KMS-11 (cell line): ENCODE measurements around the gene GIMD1.

Experiments used
- H2AFZ ChIP-seq: fragments of 200-600 bp; sonication (generic); 2 replicates; pipeline ENCODE4 v1.6.1; 2016; ENCODE audit warnings: antibody characterized with exemption, mixed run types, low read depth
- H3K27ac ChIP-seq: fragments of 200-600 bp; sonication (generic); 2 replicates; pipeline ENCODE4 v1.6.1; 2016; ENCODE audit warnings: mild to moderate bottlenecking, mixed run types
- H3K27me3 ChIP-seq: fragments of 200-600 bp; sonication (generic); 2 replicates; pipeline ENCODE4 v1.6.1; 2017; ENCODE audit warnings: mild to moderate bottlenecking, low read depth, mixed run types, moderate library complexity; ENCODE audit not compliant: insufficient read depth
- H3K36me3 ChIP-seq: fragments of 200-600 bp; sonication (generic); 2 replicates; pipeline ENCODE4 v1.6.1; 2017; ENCODE audit warnings: mild to moderate bottlenecking, mixed run types; ENCODE audit not compliant: insufficient read depth
- H3K4me1 ChIP-seq: fragments of 200-600 bp; sonication (generic); 2 replicates; pipeline ENCODE4 v1.6.1; 2016; ENCODE audit warnings: mild to moderate bottlenecking, low read depth, mixed run types; ENCODE audit not compliant: poor library complexity, severe bottlenecking
- H3K4me2 ChIP-seq: fragments of 200-600 bp; sonication (generic); 2 replicates; pipeline ENCODE4 v1.7.0; 2016; ENCODE audit warnings: mild to moderate bottlenecking, mixed run types
- H3K4me3 ChIP-seq: fragments of 200-600 bp; sonication (generic); IDR thresholded peaks from 2 replicates; pipeline ENCODE4 v1.6.1; 2017; ENCODE audit warnings: low read depth, low read length, mixed read lengths; ENCODE audit not compliant: insufficient read depth
- H3K79me2 ChIP-seq: fragments of 200-600 bp; sonication (generic); 2 replicates; pipeline ENCODE4 v1.6.1; 2016; ENCODE audit warnings: low read depth, mixed run types; ENCODE audit not compliant: insufficient read depth
- H3K9ac ChIP-seq: fragments of 200-600 bp; sonication (generic); 2 replicates; pipeline ENCODE4 v1.6.1; 2016; ENCODE audit warnings: mild to moderate bottlenecking, mixed run types
- H4K20me1 ChIP-seq: fragments of 200-600 bp; sonication (generic); 2 replicates; pipeline ENCODE4 v1.6.1; 2016; ENCODE audit warnings: mild to moderate bottlenecking, mixed run types; ENCODE audit not compliant: insufficient read depth
- CTCF ChIP-seq: fragments of 200-600 bp; sonication (generic); conservative IDR thresholded peaks from 2 replicates; pipeline ENCODE4 v1.6.1; 2017; ENCODE audit warnings: low read depth, mild to moderate bottlenecking, antibody characterized with exemption, low read length, moderate library complexity, mixed read lengths

The GIMD1 gene

GRCh38 chr4:106395582-106395981 is 27.0 kb upstream of the GIMD1 start:
- Histone ChIP-seq H3K27ac (no peak overlapping the region), H3K4me3 (no peak overlapping the region), H3K79me2 (no peaks in the 10 kb centered on the region), H3K4me1 (no peaks in the 10 kb centered on the region), H2AFZ (no peak overlapping the region), H3K4me2 (no peak overlapping the region), H3K36me3 (no peaks in the 10 kb centered on the region), H3K9ac (no peak overlapping the region), H3K27me3 (no peaks in the 10 kb centered on the region), H4K20me1 (no peaks in the 10 kb centered on the region)
- no peak for TF ChIP-seq CTCF

DNA sequence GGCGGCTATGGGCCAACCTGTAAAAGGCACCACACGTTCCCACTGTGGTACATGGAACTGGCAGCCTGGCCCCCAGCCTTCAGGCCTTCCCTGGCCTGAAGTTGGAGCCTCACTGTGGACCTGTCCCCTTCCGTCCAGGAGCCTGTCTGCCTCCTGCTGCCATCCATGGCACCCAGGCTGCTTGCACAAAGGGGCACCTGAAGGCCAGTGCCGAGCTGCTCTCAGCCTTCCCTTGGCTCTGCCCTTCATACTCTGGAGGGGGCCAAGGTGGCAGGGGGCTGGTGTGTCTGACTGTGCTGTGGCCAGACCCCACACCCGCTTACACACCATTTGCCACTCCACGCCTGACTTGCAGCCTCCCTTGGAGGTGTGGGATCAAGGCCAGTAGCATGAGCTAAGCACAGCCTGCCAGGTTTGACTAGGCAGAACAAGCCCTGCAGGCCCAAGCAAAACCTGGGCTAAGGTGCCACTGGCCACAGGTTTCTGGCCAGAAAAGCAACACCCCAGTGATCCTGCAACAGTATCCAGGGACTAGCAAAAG is 17.3 kb upstream of the GIMD1 start:
- H4K20me1 ChIP-seq: no peaks in the 10 kb centered on the region
- H3K79me2 ChIP-seq: no peaks in the 10 kb centered on the region
- H3K9ac ChIP-seq: no peak overlapping the region
- no peak overlapping the region for H3K4me3 ChIP-seq
- TF ChIP-seq CTCF: no peak
- H3K4me1 ChIP-seq: no peaks in the 10 kb centered on the region
- H3K27ac ChIP-seq: no peak overlapping the region
- no peak overlapping the region for H2AFZ ChIP-seq
- H3K36me3 ChIP-seq: no peaks in the 10 kb centered on the region
- no peak overlapping the region for H3K4me2 ChIP-seq
- no peaks in the 10 kb centered on the region for H3K27me3 ChIP-seq

DNA sequence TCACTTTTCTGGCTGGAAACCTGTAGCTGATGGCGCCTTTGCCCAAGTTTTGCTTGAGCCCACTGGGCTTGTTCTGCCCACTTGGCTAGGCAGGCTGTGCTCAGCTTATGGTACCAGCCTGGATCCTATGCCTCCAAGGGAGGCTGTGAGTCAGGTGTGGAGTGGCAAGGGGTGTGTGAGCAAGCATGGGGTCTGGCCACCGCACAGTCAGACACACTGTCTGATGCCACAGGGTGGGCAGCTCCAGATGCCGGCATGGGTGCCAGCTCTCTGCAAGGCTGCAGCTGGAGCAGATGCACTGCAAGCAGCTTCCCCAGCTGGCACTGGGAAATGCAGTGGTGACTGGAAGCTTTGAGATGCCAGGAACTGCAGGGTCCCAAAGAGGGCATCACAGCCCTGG is 16.3 kb upstream of the GIMD1 start:
- no peak for TF ChIP-seq CTCF
- Histone ChIP-seq H3K27me3 (no peaks in the 10 kb centered on the region), H3K36me3 (no peaks in the 10 kb centered on the region)

DNA sequence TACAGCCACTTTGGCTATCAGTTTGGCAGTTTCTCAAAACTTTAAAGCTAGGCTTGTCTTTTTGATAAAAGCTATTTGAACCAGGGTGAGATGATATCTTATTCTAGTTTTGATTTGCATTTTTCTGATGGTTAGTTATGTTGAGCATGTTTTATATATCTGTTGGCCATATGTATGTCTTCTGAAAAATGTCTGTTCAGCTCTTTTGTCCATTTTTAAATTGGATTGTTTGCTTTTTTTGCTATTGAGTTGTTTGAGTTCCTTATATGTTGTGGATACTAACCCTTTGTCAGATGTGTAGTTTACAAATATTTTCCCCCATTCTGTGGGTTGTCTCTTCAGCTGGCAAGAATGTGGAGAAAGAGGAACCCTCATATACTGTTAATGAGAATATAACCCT is 11.6 kb upstream of the GIMD1 start:
- H4K20me1 ChIP-seq: no peaks in the 10 kb centered on the region
- H3K4me1 ChIP-seq: no peaks in the 10 kb centered on the region
- H3K9ac ChIP-seq: no peak overlapping the region
- H3K4me2 ChIP-seq: no peak overlapping the region
- no peaks in the 10 kb centered on the region for H3K27me3 ChIP-seq
- no peaks in the 10 kb centered on the region for H3K36me3 ChIP-seq
- H2AFZ ChIP-seq: no peak overlapping the region
- H3K4me3 ChIP-seq: no peak overlapping the region
- H3K27ac ChIP-seq: no peak overlapping the region
- no peaks in the 10 kb centered on the region for H3K79me2 ChIP-seq
- TF ChIP-seq CTCF: no peak

More for the DNA sequence above, 16.3 kb upstream of the GIMD1 start:
- Histone ChIP-seq H3K9ac (no peak overlapping the region), H4K20me1 (no peaks in the 10 kb centered on the region), H3K79me2 (no peaks in the 10 kb centered on the region), H2AFZ (no peak overlapping the region), H3K4me3 (no peak overlapping the region), H3K4me2 (no peak overlapping the region), H3K4me1 (no peaks in the 10 kb centered on the region), H3K27ac (no peak overlapping the region)
